HG03520 (cell line): ENCODE results near the gene SMARCB1.

Source experiments
- ATAC-seq: cut with Tn5 transposase; IDR thresholded peaks from one replicate; pipeline ENCODE4 v1.9.1; 2021; ENCODE audit warnings: mild to moderate bottlenecking, moderate library complexity; ENCODE audit not compliant: unreplicated experiment

Gene SMARCB1

GRCh38 chr22:23874871-23875270 is 88.1 kb downstream of the SMARCB1 start:
- ATAC-seq, result no peak

DNA sequence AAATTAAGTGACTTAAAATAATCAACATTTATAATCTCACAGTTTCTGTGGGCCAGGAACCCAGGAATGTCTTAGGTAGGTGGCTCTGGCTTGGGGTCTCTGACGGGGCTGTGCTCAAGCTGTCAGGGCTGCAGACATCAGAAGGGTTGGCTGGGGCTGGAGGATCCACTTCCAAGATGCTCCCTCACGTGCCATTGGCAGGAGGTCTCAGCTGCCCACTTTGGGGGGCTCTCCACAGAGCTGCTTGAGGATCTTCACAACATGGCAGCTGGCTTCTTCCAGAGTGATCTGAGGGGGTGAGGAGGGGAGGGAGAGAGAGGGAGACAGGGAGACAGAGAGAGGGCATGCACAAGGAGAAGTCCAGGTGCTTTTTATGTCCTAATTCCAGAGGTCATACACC is 89.0 kb downstream of the SMARCB1 start:
- no peak for ATAC-seq

DNA sequence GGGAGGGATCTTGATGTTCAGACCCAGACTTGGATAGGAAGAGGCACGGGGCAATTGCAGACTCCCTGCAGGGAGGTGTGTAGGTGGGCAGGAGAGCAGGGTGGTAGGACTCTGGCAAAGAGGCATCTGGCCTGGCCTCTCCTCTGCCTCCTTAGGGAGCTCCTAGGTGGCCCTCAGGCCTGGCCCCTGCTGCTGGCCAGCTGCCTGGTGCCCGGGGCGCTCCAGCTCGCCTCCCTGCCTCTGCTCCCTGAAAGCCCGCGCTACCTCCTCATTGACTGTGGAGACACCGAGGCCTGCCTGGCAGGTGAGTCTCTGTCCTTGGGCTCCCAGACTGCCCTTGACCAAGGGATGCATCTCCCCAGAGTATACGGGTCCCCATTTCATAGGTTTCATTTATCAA is 90.8 kb downstream of the SMARCB1 start:
- no peak for ATAC-seq

- ATAC-seq, result no peak
These were observed 91.5 kb downstream of the SMARCB1 start for GRCh38 chr22:23878219-23878618.

GRCh38 chr22:23882370-23882769 is 95.6 kb downstream of the SMARCB1 start:
- no peak for ATAC-seq

DNA sequence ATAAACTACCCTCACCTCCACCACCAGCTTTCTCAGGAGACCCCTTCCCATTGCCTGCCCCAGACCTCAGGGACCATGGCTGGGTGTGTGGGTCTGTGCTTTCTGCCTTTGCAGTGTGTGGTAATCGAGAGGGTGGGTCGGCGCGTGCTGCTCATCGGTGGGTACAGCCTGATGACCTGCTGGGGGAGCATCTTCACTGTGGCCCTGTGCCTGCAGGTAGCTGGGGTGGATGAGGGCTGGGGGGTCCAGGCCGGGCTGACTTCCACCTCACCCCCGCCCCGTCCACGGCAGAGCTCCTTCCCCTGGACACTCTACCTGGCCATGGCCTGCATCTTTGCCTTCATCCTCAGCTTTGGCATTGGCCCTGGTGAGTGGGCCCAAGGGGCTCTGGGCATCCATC is 96.9 kb downstream of the SMARCB1 start:
- ATAC-seq, result no peak

- ATAC-seq, result no peak
These were observed 97.4 kb downstream of the SMARCB1 start for GRCh38 chr22:23884140-23884539.
